Measurements from ENCODE around the gene CELA2A. TPM values are rescaled to one million over a fixed set of nuclear protein-coding genes. Genes with fewer than 3 reads are reported as not detected.

CELA2A gene
- polyA plus RNA-seq, 6 donors from 2014 or later = not detected

- ATAC-seq (ENCODE audit: low read depth in 2 of 2) (no peak), DNase-seq (no peak)
- no peak overlapping the region for H3K27ac Mint-ChIP-seq
- H3K4me1 Mint-ChIP-seq = no peaks in the 10 kb centered on the region
- H3K4me3 Mint-ChIP-seq = peak overlapping the region in 1 of 8 donors; percentile 25
- H3K27me3 Mint-ChIP-seq = peaks cover 11 to 42% (median 27%) of the 10 kb centered on the region in 3 donors
- H3K9me3 Mint-ChIP-seq = peaks cover 0 to 2% (median 0%) of the 10 kb centered on the region in 7 donors
- H3K36me3 Mint-ChIP-seq = no peaks in the 10 kb centered on the region
These were observed 14.4 kb upstream of the CELA2A start for GRCh38 chr1:15442119-15442518.

- H3K36me3 Mint-ChIP-seq = no peaks in the 10 kb centered on the region
- DNase-seq = no peak
- no peaks in the 10 kb centered on the region for H3K4me1 Mint-ChIP-seq
- no peak overlapping the region for H3K4me3 Mint-ChIP-seq
- H3K9me3 Mint-ChIP-seq = peaks cover 0 to 2% (median 0%) of the 10 kb centered on the region in 7 donors
- peaks cover 14 to 48% (median 31%) of the 10 kb centered on the region in 3 donors for H3K27me3 Mint-ChIP-seq
- no peak for ATAC-seq (ENCODE audit: low read depth in 2 of 2)
- H3K27ac Mint-ChIP-seq = no peak overlapping the region
These were observed 13.8 kb upstream of the CELA2A start for GRCh38 chr1:15442759-15443158.

DNA sequence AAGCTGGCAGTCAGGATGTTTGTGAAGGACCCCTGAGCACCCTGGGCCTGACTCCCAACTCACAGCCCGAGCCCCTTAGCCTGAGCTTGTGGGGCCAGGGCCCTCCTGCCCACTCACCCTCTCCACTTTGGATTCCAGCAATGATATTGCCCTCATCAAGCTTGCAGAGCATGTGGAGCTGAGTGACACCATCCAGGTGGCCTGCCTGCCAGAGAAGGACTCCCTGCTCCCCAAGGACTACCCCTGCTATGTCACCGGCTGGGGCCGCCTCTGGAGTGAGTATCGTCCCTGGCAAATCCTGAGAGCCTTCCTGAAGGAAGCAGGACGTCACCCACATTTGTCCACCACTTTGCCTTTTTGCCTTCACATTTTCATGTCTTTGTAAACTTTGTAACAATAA is 13.3 kb upstream of the CELA2A start:
- no peaks in the 10 kb centered on the region for H3K4me1 Mint-ChIP-seq
- no peaks in the 10 kb centered on the region for H3K36me3 Mint-ChIP-seq
- H3K9me3 Mint-ChIP-seq = peaks cover 0 to 2% (median 0%) of the 10 kb centered on the region in 7 donors
- ATAC-seq (ENCODE audit: low read depth in 2 of 2) = no peak
- no peak for DNase-seq
- H3K27ac Mint-ChIP-seq = no peak overlapping the region
- no peak overlapping the region for H3K4me3 Mint-ChIP-seq
- H3K27me3 Mint-ChIP-seq = peaks cover 14 to 48% (median 31%) of the 10 kb centered on the region in 3 donors

DNA sequence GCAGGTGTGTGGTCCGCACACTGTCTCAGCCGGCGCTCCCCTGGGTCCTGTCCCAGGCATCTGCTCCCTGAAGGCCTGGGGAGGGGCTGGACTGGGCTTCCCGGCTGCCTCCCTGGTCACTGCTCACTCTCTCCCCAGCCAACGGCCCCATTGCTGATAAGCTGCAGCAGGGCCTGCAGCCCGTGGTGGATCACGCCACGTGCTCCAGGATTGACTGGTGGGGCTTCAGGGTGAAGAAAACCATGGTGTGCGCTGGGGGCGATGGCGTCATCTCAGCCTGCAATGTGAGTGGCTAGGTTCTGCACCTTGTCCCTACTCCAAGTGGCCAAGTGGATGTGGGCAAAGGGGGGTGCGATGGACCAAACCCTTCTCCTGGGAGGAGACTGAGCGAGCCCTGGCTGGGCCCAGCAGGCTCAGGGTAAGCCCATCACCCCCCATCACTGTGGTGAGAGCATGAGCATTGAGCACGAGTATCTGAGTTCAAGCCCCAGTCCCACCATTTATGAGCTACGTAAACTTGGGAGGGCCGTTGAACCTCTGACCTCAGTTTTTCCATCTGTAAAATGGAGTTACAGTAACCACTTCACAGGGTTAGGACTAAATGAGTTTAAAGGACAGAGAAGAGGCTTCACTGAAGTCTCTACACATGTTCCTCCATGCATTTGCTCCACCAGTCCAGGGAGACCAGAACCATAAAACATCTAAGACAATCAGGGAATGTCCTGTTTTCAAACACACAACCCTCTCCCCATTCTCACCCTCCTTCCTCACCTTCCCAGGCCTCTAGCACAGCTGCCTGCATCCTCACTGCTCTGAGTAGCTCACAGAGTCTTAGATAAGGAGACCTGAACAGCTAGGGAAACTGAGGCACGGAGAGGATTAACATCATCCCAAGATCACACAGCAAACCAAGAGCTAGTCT is 11.8 kb upstream of the CELA2A start:
- Mint-ChIP-seq H3K9me3 (peaks cover 0 to 2% (median 0%) of the 10 kb centered on the region in 7 donors), H3K4me3 (no peak overlapping the region), H3K27ac (no peak overlapping the region), H3K27me3 (peaks cover 14 to 53% (median 37%) of the 10 kb centered on the region in 3 donors), H3K36me3 (no peaks in the 10 kb centered on the region), H3K4me1 (no peaks in the 10 kb centered on the region)
- ATAC-seq (ENCODE audit: low read depth in 2 of 2) = no peak
- no peak for DNase-seq

DNA sequence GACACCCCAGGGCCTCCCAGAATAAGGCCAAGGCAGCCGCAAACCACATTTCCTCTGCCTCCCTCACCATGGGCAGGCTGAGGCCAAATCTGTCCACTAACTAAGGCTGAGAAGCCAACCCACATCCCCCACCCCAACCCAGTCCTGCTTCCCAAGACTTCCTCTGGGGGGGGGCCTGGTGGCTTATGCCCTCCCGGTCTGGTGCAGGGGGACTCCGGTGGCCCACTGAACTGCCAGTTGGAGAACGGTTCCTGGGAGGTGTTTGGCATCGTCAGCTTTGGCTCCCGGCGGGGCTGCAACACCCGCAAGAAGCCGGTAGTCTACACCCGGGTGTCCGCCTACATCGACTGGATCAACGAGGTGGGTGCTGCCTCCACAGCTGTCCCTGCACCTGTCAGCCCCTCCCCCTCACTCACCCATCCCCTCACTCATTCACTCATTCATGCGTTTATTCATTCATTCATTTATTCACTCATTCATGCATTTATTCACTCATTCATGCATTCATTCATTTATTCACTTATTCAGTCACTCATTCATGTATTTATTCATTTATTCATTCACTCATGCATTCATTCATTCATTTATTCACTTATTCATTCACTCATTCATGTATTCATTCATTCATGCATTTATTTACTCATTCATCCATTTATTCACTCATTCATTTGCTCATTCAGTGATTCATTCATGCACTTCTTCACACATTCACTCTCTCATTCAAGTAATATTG is 11.0 kb upstream of the CELA2A start:
- ATAC-seq (ENCODE audit: low read depth in 2 of 2) = no peak
- Mint-ChIP-seq H3K27me3 (peaks cover 14 to 56% (median 41%) of the 10 kb centered on the region in 3 donors), H3K4me3 (no peak overlapping the region), H3K27ac (peak overlapping the region in 1 of 6 donors; percentile 28), H3K9me3 (peaks cover 0 to 2% (median 0%) of the 10 kb centered on the region in 7 donors), H3K36me3 (no peaks in the 10 kb centered on the region), H3K4me1 (no peaks in the 10 kb centered on the region)
- DNase-seq = no peak

- ATAC-seq (ENCODE audit: low read depth in 2 of 2) (no peak), DNase-seq (no peak)
- Mint-ChIP-seq H3K4me3 (no peak overlapping the region), H3K27me3 (peaks cover 18 to 52% (median 46%) of the 10 kb centered on the region in 3 donors), H3K36me3 (no peaks in the 10 kb centered on the region), H3K27ac (no peak overlapping the region), H3K4me1 (no peaks in the 10 kb centered on the region), H3K9me3 (peaks cover 0 to 6% (median 0%) of the 10 kb centered on the region in 7 donors)
These were observed 10.3 kb upstream of the CELA2A start for GRCh38 chr1:15446212-15446611.

DNA sequence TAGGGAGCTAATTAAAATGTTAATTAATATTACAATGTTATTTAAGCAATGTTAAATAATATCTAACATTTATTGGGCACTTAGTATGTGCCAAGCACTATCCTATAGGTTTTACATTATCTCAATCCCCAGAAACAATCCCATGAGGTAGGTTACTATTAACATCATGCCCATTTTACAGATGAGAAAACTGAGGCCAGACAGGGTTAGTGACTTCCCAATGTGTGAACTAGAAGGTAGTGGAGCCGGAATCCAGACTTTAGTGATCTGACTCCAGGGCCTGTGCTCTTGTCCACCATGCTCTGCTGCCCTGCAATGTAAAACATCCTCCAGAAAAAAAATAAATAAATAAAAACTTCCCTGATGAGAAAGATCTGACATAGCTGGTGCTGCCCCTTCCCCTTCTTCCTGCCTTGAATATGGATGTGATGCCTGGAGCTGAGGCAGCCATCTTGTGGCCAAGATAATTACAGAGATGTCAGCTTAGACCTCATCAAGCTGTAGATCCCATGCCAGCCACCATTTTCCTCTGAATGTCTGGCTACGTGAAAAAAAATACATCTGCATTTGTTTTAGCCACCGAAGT is 7.6 kb upstream of the CELA2A start:
- DNase-seq = no peak
- H3K27ac Mint-ChIP-seq = no peak overlapping the region
- no peak for ATAC-seq (ENCODE audit: low read depth in 2 of 2)
- H3K4me3 Mint-ChIP-seq = no peak overlapping the region
- H3K4me1 Mint-ChIP-seq = no peaks in the 10 kb centered on the region
- peaks cover 22 to 39% (median 38%) of the 10 kb centered on the region in 3 donors for H3K27me3 Mint-ChIP-seq
- no peaks in the 10 kb centered on the region for H3K36me3 Mint-ChIP-seq
- peaks cover 0 to 6% (median 0%) of the 10 kb centered on the region in 7 donors for H3K9me3 Mint-ChIP-seq

GRCh38 chr1:15449567-15449966 is 7.0 kb upstream of the CELA2A start:
- ATAC-seq (ENCODE audit: low read depth in 2 of 2) (no peak), DNase-seq (no peak)
- H3K27ac Mint-ChIP-seq = no peak overlapping the region
- peaks cover 22 to 39% (median 38%) of the 10 kb centered on the region in 3 donors for H3K27me3 Mint-ChIP-seq
- no peak overlapping the region for H3K4me3 Mint-ChIP-seq
- no peaks in the 10 kb centered on the region for H3K36me3 Mint-ChIP-seq
- H3K4me1 Mint-ChIP-seq = no peaks in the 10 kb centered on the region
- H3K9me3 Mint-ChIP-seq = peaks cover 0 to 6% (median 0%) of the 10 kb centered on the region in 7 donors

DNA sequence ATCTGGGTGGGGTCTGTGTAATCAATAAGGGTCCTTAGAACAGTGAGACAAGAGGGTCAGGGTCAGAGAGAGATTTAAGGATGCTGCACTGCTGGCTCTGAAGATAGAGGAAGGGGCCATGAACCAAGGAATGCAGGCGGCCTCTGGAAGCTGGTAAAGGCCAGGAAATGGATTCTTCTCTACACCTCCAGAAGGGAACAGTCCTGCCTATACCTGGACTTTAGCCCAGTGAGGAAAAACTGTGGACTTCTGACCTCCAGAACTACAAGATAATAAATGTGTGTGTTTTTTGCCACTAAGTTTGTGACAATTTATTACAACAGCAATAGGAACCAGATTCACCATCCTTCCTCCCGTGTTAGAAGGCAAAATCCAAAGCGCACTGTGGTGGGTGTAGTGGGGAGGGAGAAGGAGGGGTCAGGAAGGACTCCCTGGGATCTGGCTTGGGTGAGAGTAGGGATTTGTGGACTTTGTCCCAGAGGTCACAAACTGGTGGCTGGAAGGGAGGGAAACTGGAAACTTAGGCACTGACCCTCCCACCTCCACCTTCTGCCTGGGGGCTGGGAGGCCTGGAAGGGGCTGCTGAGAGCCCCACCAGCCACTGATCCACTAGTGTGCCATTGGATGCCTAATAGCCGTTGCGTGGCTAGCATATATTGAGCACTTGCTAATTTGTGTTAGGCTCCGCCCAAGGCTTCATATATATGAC is 5.4 kb upstream of the CELA2A start:
- Mint-ChIP-seq H3K36me3 (no peaks in the 10 kb centered on the region), H3K4me3 (no peak overlapping the region), H3K9me3 (peaks cover 0 to 5% (median 0%) of the 10 kb centered on the region in 7 donors), H3K27me3 (peaks cover 13 to 29% (median 24%) of the 10 kb centered on the region in 3 donors), H3K27ac (no peak overlapping the region), H3K4me1 (no peaks in the 10 kb centered on the region)
- ATAC-seq (ENCODE audit: low read depth in 2 of 2) = no peak
- DNase-seq = no peak

GRCh38 chr1:15452216-15452615 is 4.3 kb upstream of the CELA2A start:
- Mint-ChIP-seq H3K9me3 (peaks cover 0 to 5% (median 0%) of the 10 kb centered on the region in 7 donors), H3K4me3 (no peak overlapping the region), H3K27me3 (peaks cover 10 to 29% (median 13%) of the 10 kb centered on the region in 3 donors), H3K27ac (no peak overlapping the region), H3K36me3 (no peaks in the 10 kb centered on the region), H3K4me1 (no peaks in the 10 kb centered on the region)
- ATAC-seq (ENCODE audit: low read depth in 2 of 2) (no peak), DNase-seq (no peak)

GRCh38 chr1:15452866-15453571 is 3.5 kb upstream of the CELA2A start:
- H3K27ac Mint-ChIP-seq = no peak overlapping the region
- H3K27me3 Mint-ChIP-seq = peaks cover 8 to 26% (median 8%) of the 10 kb centered on the region in 3 donors
- H3K4me3 Mint-ChIP-seq = no peak overlapping the region
- no peaks in the 10 kb centered on the region for H3K4me1 Mint-ChIP-seq
- no peak for ATAC-seq (ENCODE audit: low read depth in 2 of 2)
- no peak for DNase-seq
- no peaks in the 10 kb centered on the region for H3K36me3 Mint-ChIP-seq
- peaks cover 0 to 5% (median 0%) of the 10 kb centered on the region in 7 donors for H3K9me3 Mint-ChIP-seq

- peaks cover 8 to 26% (median 8%) of the 10 kb centered on the region in 3 donors for H3K27me3 Mint-ChIP-seq
- H3K36me3 Mint-ChIP-seq = no peaks in the 10 kb centered on the region
- H3K4me3 Mint-ChIP-seq = no peak overlapping the region
- ATAC-seq (ENCODE audit: low read depth in 2 of 2) = no peak
- no peak for DNase-seq
- H3K4me1 Mint-ChIP-seq = no peaks in the 10 kb centered on the region
- no peak overlapping the region for H3K27ac Mint-ChIP-seq
- peaks cover 0 to 5% (median 0%) of the 10 kb centered on the region in 7 donors for H3K9me3 Mint-ChIP-seq
These were observed 2.8 kb upstream of the CELA2A start for GRCh38 chr1:15453734-15454133.

Data from naive B cell (primary cell).